ENCODE measurements around the gene ULK1. TPM values are rescaled to one million over a fixed set of nuclear protein-coding genes. Genes with fewer than 3 reads are reported as not detected.

The ULK1 gene
- total and polyA plus RNA-seq, 9 donors = 4.5 to 70.1 (median 46.8) TPM

GRCh38 chr12:131851741-131852550 is 42.5 kb upstream of the ULK1 start:
- WGBS, 3 donors = 82 to 87% (median 87%) methylated on average over 31 to 37 of the region's 37 CpGs

GRCh38 chr12:131852551-131853299 is 41.7 kb upstream of the ULK1 start:
- no peaks in the 10 kb centered on the region for H3K4me1 ChIP-seq (ENCODE audit: insufficient read depth)
- DNase-seq = peak in 1 of 5 donors; percentile 32
- intact Hi-C loops (cut with DNase I) = no loop called here
- H3K9me3 ChIP-seq = no peaks in the 10 kb centered on the region
- no peaks in the 10 kb centered on the region for H3K36me3 ChIP-seq
- H3K27ac ChIP-seq = no peak overlapping the region
- WGBS, 3 donors = 51 to 55% (median 53%) methylated on average over 22 to 24 of the region's 24 CpGs
- no peak overlapping the region for H3K4me3 ChIP-seq
- TF ChIP-seq CTCF (IDR thresholded peaks at IDR 0.05) (no peak), POLR2A (IDR thresholded peaks at IDR 0.05) (no peak)
- no peaks in the 10 kb centered on the region for H3K27me3 ChIP-seq

More at GRCh38 chr12:131851741-131852550, 42.5 kb upstream of the ULK1 start:
- H3K4me1 ChIP-seq (ENCODE audit: insufficient read depth) = no peaks in the 10 kb centered on the region
- intact Hi-C loops (cut with DNase I) = no loop called here
- DNase-seq = no peak
- TF ChIP-seq CTCF (IDR thresholded peaks at IDR 0.05) (no peak), EP300 (IDR thresholded peaks at IDR 0.05) (no peak), POLR2A (IDR thresholded peaks at IDR 0.05) (no peak)
- H3K4me3 ChIP-seq = no peak overlapping the region
- no peaks in the 10 kb centered on the region for H3K27me3 ChIP-seq
- H3K9me3 ChIP-seq = no peaks in the 10 kb centered on the region
- no peak overlapping the region for H3K27ac ChIP-seq
- H3K36me3 ChIP-seq = no peaks in the 10 kb centered on the region

- H3K27me3 ChIP-seq = no peaks in the 10 kb centered on the region
- peak in 1 of 5 donors; percentile 31 for DNase-seq
- intact Hi-C loops (cut with DNase I) = loop anchor here in 1 of 4 donors (1.0 kb wide), 1 partner anchor 25 kb away; no protein-coding TSS in a partner anchor
- WGBS, 3 donors = 69 to 75% (median 73%) methylated on average over 35 of the region's 35 CpGs
- H3K36me3 ChIP-seq = no peaks in the 10 kb centered on the region
- H3K4me1 ChIP-seq (ENCODE audit: insufficient read depth) = no peaks in the 10 kb centered on the region
- H3K4me3 ChIP-seq = no peak overlapping the region
- no peaks in the 10 kb centered on the region for H3K9me3 ChIP-seq
- TF ChIP-seq CTCF (IDR thresholded peaks at IDR 0.05) (no peak), POLR2A (IDR thresholded peaks at IDR 0.05) (no peak), EP300 (IDR thresholded peaks at IDR 0.05) (no peak)
- H3K27ac ChIP-seq = no peak overlapping the region
Measured at GRCh38 chr12:131853832-131854797, 40.3 kb upstream of the ULK1 start.

Measured in ovary (tissue), 9 donors.